ENCODE results near the gene TNFSF11. TPM values are rescaled to one million over a fixed set of nuclear protein-coding genes. Genes with fewer than 3 reads are reported as not detected.

Gene TNFSF11
- total RNA-seq, 4 donors from 2014 or later: not detected

DNA sequence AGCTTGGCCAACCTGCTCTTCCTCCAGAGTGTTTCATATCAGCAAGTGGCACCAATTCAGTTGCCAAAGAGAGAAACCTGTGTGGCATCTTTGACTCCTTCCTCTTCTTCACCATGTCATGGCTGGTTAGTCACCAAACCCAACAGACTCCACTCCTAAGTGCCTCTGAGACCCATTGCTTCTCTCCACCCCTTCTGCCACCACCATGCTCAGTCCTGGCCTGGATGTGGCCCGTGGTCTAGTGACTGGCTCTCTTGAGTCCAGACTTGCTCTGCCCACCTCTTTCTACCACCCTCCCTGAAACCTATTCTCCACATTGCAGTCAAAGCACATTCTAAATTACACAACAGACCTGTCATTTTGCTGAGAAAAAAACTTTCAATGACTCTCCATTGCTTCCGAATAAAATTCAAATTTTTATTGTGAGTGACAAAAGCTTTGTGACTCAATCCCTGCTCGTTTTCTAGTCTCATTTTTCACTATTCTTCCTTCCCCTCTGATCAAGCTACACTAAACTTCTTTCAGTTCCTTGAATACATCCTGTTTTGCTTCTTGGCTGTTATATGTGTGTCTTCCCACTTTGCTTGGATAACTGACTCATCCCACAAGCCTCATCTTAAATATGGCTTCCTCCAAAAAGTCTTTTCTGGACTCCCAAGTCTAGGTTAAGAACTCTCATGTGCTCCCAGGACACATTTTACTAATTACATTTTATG is 12.0 kb upstream of the TNFSF11 start:
- H3K27me3 ChIP-seq: no peaks in the 10 kb centered on the region
- TF ChIP-seq, protein P1, sequence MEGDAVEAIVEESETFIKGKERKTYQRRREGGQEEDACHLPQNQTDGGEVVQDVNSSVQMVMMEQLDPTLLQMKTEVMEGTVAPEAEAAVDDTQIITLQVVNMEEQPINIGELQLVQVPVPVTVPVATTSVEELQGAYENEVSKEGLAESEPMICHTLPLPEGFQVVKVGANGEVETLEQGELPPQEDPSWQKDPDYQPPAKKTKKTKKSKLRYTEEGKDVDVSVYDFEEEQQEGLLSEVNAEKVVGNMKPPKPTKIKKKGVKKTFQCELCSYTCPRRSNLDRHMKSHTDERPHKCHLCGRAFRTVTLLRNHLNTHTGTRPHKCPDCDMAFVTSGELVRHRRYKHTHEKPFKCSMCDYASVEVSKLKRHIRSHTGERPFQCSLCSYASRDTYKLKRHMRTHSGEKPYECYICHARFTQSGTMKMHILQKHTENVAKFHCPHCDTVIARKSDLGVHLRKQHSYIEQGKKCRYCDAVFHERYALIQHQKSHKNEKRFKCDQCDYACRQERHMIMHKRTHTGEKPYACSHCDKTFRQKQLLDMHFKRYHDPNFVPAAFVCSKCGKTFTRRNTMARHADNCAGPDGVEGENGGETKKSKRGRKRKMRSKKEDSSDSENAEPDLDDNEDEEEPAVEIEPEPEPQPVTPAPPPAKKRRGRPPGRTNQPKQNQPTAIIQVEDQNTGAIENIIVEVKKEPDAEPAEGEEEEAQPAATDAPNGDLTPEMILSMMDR (IDR thresholded peaks at IDR 0.05): no peak
- TF ChIP-seq EP300 (IDR thresholded peaks at IDR 0.05) (no peak), POLR2A (IDR thresholded peaks at IDR 0.05) (no peak)
- H3K27ac ChIP-seq: no peak overlapping the region
- H3K9me3 ChIP-seq: peaks cover 0 to 10% (median 0%) of the 10 kb centered on the region in 4 donors
- H3K36me3 ChIP-seq: no peaks in the 10 kb centered on the region
- no peak for DNase-seq (ENCODE audit: low spot score in 2 of 2)
- no peaks in the 10 kb centered on the region for H3K4me1 ChIP-seq
- 57 to 64% methylated on average over 3 of the region's 3 CpGs for WGBS, 2 donors
- H3K4me3 ChIP-seq: no peak overlapping the region

DNA sequence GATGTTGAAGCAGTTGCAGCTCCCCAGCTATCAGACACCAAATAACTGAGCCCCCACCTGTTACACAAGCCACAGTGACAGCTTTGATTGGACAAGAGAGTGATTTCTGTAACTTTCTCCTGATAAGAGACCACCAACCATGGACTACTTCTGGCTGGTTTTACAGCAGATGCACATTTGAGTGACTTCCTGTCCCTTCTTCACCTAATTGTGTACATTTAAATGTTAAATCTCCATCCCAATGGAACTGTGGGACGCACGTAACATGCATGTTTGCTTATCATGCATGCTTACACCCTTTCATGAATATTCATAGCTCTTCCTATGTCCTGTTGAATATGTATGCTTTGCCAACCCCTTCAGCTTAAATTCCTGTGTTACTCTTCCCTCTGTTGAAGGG is 6.0 kb upstream of the TNFSF11 start:
- Histone ChIP-seq H3K4me3 (no peak overlapping the region), H3K4me1 (no peaks in the 10 kb centered on the region), H3K36me3 (no peaks in the 10 kb centered on the region), H3K9me3 (peaks cover 0 to 17% (median 1%) of the 10 kb centered on the region in 4 donors), H3K27me3 (peaks cover 0 to 14% of the 10 kb centered on the region in 2 donors), H3K27ac (no peak overlapping the region)
- WGBS, 2 donors: 39 to 53% methylated on average over 2 of the region's 2 CpGs
- DNase-seq (ENCODE audit: low spot score in 2 of 2): no peak
- TF ChIP-seq, protein P1 (IDR thresholded peaks at IDR 0.05): no peak
- no peak for TF ChIP-seq POLR2A (IDR thresholded peaks at IDR 0.05)
- no peak for TF ChIP-seq EP300 (IDR thresholded peaks at IDR 0.05)

- H3K36me3 ChIP-seq: no peaks in the 10 kb centered on the region
- DNase-seq (ENCODE audit: low spot score in 2 of 2): no peak
- no peak overlapping the region for H3K4me3 ChIP-seq
- peaks cover 0 to 10% (median 1%) of the 10 kb centered on the region in 4 donors for H3K9me3 ChIP-seq
- TF ChIP-seq EP300 (IDR thresholded peaks at IDR 0.05): no peak
- H3K4me1 ChIP-seq: peaks cover 0 to 10% (median 4%) of the 10 kb centered on the region in 4 donors
- H3K27ac ChIP-seq: no peak overlapping the region
- 45 to 56% methylated on average over 3 of the region's 3 CpGs for WGBS, 2 donors
- H3K27me3 ChIP-seq: peaks cover 0 to 32% of the 10 kb centered on the region in 2 donors
These were observed 4.2 kb upstream of the TNFSF11 start for GRCh38 chr13:42569576-42570344.

GRCh38 chr13:42571895-42572294 is 2.1 kb upstream of the TNFSF11 start:
- H3K4me3 ChIP-seq: no peak overlapping the region
- TF ChIP-seq, protein P1 (IDR thresholded peaks at IDR 0.05): no peak
- no peak for TF ChIP-seq EP300 (IDR thresholded peaks at IDR 0.05)
- no peak for TF ChIP-seq POLR2A (IDR thresholded peaks at IDR 0.05)
- WGBS, 2 donors: 88 to 93% methylated on average over 2 of the region's 2 CpGs
- DNase-seq (ENCODE audit: low spot score in 2 of 2): no peak
- H3K9me3 ChIP-seq: peaks cover 0 to 10% (median 1%) of the 10 kb centered on the region in 4 donors
- H3K36me3 ChIP-seq: no peaks in the 10 kb centered on the region
- H3K27ac ChIP-seq: no peak overlapping the region
- peaks cover 0 to 16% (median 7%) of the 10 kb centered on the region in 4 donors for H3K4me1 ChIP-seq
- H3K27me3 ChIP-seq: peaks cover 0 to 54% of the 10 kb centered on the region in 2 donors

- TF ChIP-seq EP300 (IDR thresholded peaks at IDR 0.05) (no peak), POLR2A (IDR thresholded peaks at IDR 0.05) (no peak)
- TF ChIP-seq, protein P1 (IDR thresholded peaks at IDR 0.05): no peak
- no peak for DNase-seq (ENCODE audit: low spot score in 2 of 2)
- WGBS, 2 donors: 3 to 4% methylated on average over 44 to 50 of the region's 51 CpGs
- Histone ChIP-seq H3K9me3 (peaks cover 0 to 10% (median 1%) of the 10 kb centered on the region in 4 donors), H3K36me3 (no peaks in the 10 kb centered on the region), H3K4me1 (peaks cover 0 to 16% (median 7%) of the 10 kb centered on the region in 4 donors), H3K27ac (no peak overlapping the region), H3K4me3 (peak overlapping the region in 2 of 4 donors; percentile 29 to 36), H3K27me3 (peaks cover 0 to 67% of the 10 kb centered on the region in 2 donors)
These were observed 721 bp downstream of the TNFSF11 start for GRCh38 chr13:42574435-42575311.
